Hepatocyte (in vitro differentiated cells): Measurements from ENCODE around the gene UCK2. TPM values are rescaled to one million over a fixed set of nuclear protein-coding genes. Genes with fewer than 3 reads are reported as not detected.

Experiments used
- DNase-seq: peaks from one replicate; pipeline ENCODE4 v3.0.0-alpha.2; 2016; ENCODE audit warnings: low spot score
- H2AFZ ChIP-seq: fragments of 200-600 bp; sonication (generic); 2 replicates; pipeline ENCODE4 v1.6.0; 2016; ENCODE audit warnings: antibody characterized with exemption, mild to moderate bottlenecking
- H3K27ac ChIP-seq: fragments of 200-600 bp; sonication (generic); 2 replicates; pipeline ENCODE4 v1.5.1; 2016; ENCODE audit warnings: mild to moderate bottlenecking
- H3K27me3 ChIP-seq: fragments of 200-600 bp; sonication (generic); 2 replicates; pipeline ENCODE4 v1.6.1; 2016
- H3K36me3 ChIP-seq: fragments of 200-600 bp; sonication (generic); replicated peaks from 2 replicates; pipeline ENCODE4 v1.5.1; 2016; ENCODE audit warnings: low read depth; ENCODE audit not compliant: insufficient read depth
- H3K4me1 ChIP-seq: fragments of 200-600 bp; sonication (generic); 2 replicates; pipeline ENCODE4 v1.5.1; 2016; ENCODE audit warnings: mild to moderate bottlenecking, moderate library complexity; ENCODE audit not compliant: insufficient read depth
- H3K4me2 ChIP-seq: fragments of 200-600 bp; sonication (generic); 2 replicates; pipeline ENCODE4 v1.6.0; 2016
- H3K4me3 ChIP-seq: fragments of 200-600 bp; sonication (generic); 2 replicates; pipeline ENCODE4 v1.5.1; 2016; ENCODE audit warnings: mild to moderate bottlenecking
- H3K79me2 ChIP-seq: fragments of 200-600 bp; sonication (generic); 2 replicates; pipeline ENCODE4 v1.6.0; 2017; ENCODE audit warnings: mild to moderate bottlenecking
- H3K9me2 ChIP-seq: fragments of 200-600 bp; sonication (generic); replicated peaks from 2 replicates; pipeline ENCODE4 v1.6.0; 2017; ENCODE audit warnings: mild to moderate bottlenecking; ENCODE audit not compliant: insufficient read depth
- H3K9me3 ChIP-seq: fragments of 200-600 bp; sonication (generic); 2 replicates; pipeline ENCODE4 v1.5.1; 2016; ENCODE audit warnings: low read depth, mild to moderate bottlenecking
- H4K20me1 ChIP-seq: fragments of 200-600 bp; sonication (generic); 2 replicates; pipeline ENCODE4 v1.6.0; 2016; ENCODE audit warnings: mild to moderate bottlenecking; ENCODE audit not compliant: insufficient read depth, poor library complexity, severe bottlenecking
- CTCF ChIP-seq: fragments of 200-600 bp; sonication (generic); IDR thresholded peaks from 2 replicates; pipeline ENCODE4 v1.5.1; 2016; ENCODE audit warnings: antibody characterized with exemption, mild to moderate bottlenecking; ENCODE audit not compliant: poor library complexity
- EZH2 ChIP-seq: fragments of 200-600 bp; sonication (generic); IDR thresholded peaks from 2 replicates; pipeline ENCODE4 v1.6.1; 2016; ENCODE audit warnings: antibody characterized with exemption, mild to moderate bottlenecking, borderline replicate concordance
- EZH2phosphoT487 ChIP-seq: fragments of 200-600 bp; sonication (generic); IDR thresholded peaks from one replicate; pipeline ENCODE4 v1.6.1; 2018; ENCODE audit warnings: antibody characterized with exemption, mild to moderate bottlenecking, low read depth, moderate library complexity; ENCODE audit not compliant: unreplicated experiment, severe bottlenecking
- WGBS: methylation state at CpG from one replicate; pipeline ENCODE4 v1.1.6; 2016; ENCODE audit warnings: low lambda C conversion rate; ENCODE audit errors: missing lambda C conversion rate; 5-methylcytosine and 5-hydroxymethylcytosine counted together
- polyA plus RNA-seq: library from polyadenylated mRNA; unstranded; fragments of >200 nt; fragmentation: Nextera tagmentation; extraction: Ambion mirVana; gene quantifications from 2 replicates; pipeline ENCODE4 v1.2.1, GENCODE V29; 2016
- total RNA-seq: library from RNA; depleted of rRNA; stranded (reverse); fragments of >200 nt; gene quantifications from 2 replicates; pipeline ENCODE4 v1.2.3, GENCODE V29; 2014

Gene UCK2
- total and polyA plus RNA-seq, 2 experiments from 2014 or later: 20.9 to 22.2 TPM

DNA sequence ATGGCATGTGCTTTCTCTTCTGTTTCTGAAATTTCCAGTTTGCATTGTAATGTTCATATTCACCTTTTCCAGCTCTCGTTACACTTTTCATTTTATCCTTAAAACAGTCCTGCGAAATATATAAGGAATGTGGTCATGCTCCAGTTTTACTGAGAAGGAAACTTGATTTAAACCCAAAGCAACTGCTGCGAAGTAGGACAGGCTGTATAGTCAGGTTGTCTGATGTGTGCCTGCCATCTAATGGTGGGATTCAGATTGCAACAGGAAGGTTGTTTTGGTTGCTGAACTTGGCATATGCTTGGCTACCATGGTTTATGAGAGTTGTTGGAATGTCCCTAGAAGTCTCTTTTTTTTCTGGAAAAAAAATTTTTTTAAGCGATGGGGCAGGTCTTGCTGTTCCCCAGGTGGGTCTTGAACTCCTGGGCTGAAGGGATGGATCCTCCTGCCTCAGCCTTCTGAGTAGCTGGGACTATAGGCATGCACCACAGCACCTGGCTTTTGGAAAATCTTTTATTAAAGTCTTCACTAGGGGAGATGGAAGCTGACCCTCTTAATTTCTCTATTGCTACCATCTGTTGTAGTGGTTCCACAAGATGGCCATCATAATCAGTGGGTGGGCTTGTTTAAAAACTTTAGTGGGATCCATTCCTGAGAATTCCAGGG, 86.9 kb downstream of the UCK2 start:
- DNase-seq: peak; percentile 79
- no peaks in the 10 kb centered on the region for H3K79me2 ChIP-seq
- no peaks in the 10 kb centered on the region for H3K9me3 ChIP-seq
- H3K4me3 ChIP-seq: no peak overlapping the region
- H3K9me2 ChIP-seq: no peaks in the 10 kb centered on the region
- H3K4me2 ChIP-seq: no peak overlapping the region
- H4K20me1 ChIP-seq: no peaks in the 10 kb centered on the region
- H3K4me1 ChIP-seq: peaks cover 14% of the 10 kb centered on the region
- no peaks in the 10 kb centered on the region for H3K27me3 ChIP-seq
- H3K27ac ChIP-seq: no peak overlapping the region
- no peak overlapping the region for H2AFZ ChIP-seq
- peak; percentile 97 for TF ChIP-seq CTCF
- TF ChIP-seq EZH2phosphoT487: no peak
- WGBS: 23% methylated on average over 4 of the region's 4 CpGs
- H3K36me3 ChIP-seq: no peaks in the 10 kb centered on the region

GRCh38 chr1:165915480-165915879, 88.1 kb downstream of the UCK2 start:
- H3K27ac ChIP-seq: no peak overlapping the region
- 71% methylated on average over 2 of the region's 2 CpGs for WGBS
- no peaks in the 10 kb centered on the region for H3K36me3 ChIP-seq
- no peak overlapping the region for H3K4me3 ChIP-seq
- no peak for TF ChIP-seq CTCF
- TF ChIP-seq EZH2: no peak
- peaks cover 11% of the 10 kb centered on the region for H3K4me1 ChIP-seq
- no peaks in the 10 kb centered on the region for H3K9me2 ChIP-seq
- DNase-seq: no peak
- no peak overlapping the region for H2AFZ ChIP-seq
- no peaks in the 10 kb centered on the region for H3K27me3 ChIP-seq
- no peak overlapping the region for H3K4me2 ChIP-seq
- no peaks in the 10 kb centered on the region for H3K79me2 ChIP-seq
- H4K20me1 ChIP-seq: no peaks in the 10 kb centered on the region
- no peaks in the 10 kb centered on the region for H3K9me3 ChIP-seq

DNA sequence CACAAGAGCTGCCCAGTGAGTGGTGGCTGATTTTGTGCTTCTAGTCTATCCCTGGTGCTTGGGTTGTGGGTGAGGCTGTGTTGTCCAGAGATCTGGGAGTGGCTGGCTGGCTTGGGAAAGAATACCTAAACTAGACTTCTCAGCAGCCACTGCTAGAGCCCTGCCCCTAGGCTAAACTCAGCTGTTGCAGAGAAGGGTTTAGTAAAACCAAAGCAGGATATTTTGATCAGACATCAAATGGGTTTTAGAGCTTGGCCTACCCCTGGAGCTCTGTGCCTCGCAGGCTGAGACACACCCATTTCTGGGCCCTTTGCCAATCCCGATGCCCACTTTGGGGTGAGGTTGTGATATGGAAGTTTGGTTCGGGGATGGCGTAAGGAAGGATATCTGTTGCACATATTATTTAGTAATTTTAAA, 88.5 kb downstream of the UCK2 start:
- TF ChIP-seq EZH2 (no peak), EZH2phosphoT487 (no peak), CTCF (no peak)
- Histone ChIP-seq H3K4me3 (no peak overlapping the region), H4K20me1 (no peaks in the 10 kb centered on the region), H3K36me3 (no peaks in the 10 kb centered on the region), H2AFZ (no peak overlapping the region), H3K79me2 (no peaks in the 10 kb centered on the region), H3K9me3 (no peaks in the 10 kb centered on the region), H3K4me2 (no peak overlapping the region), H3K27ac (no peak overlapping the region), H3K9me2 (no peaks in the 10 kb centered on the region), H3K4me1 (peaks cover 6% of the 10 kb centered on the region), H3K27me3 (no peaks in the 10 kb centered on the region)
- 91% methylated on average over 4 of the region's 4 CpGs for WGBS
- DNase-seq: no peak
